ENCODE measurements around the gene KCNS1.

Gene KCNS1

GRCh38 chr20:45103072-45103471 is 2.1 kb upstream of the KCNS1 start:
- Histone ChIP-seq H3K4me3 (ENCODE audit: low read length) (no peak overlapping the region), H3K9ac (ENCODE audit: low read length) (no peak overlapping the region), H3K27me3 (ENCODE audit: control insufficient read depth, insufficient read depth, low read length) (peaks cover 34% of the 10 kb centered on the region), H3K9me3 (ENCODE audit: control insufficient read depth, low read length) (no peaks in the 10 kb centered on the region), H3K36me3 (ENCODE audit: control insufficient read depth, insufficient read depth, low read length) (no peaks in the 10 kb centered on the region), H3K4me1 (ENCODE audit: control insufficient read depth, insufficient read depth, low read length) (peaks cover 3% of the 10 kb centered on the region)

GRCh38 chr20:45101333-45101850 is 465 bp upstream of the KCNS1 start:
- Histone ChIP-seq H3K4me3 (ENCODE audit: low read length) (no peak overlapping the region), H3K4me1 (ENCODE audit: control insufficient read depth, insufficient read depth, low read length) (peaks cover 5% of the 10 kb centered on the region), H3K36me3 (ENCODE audit: control insufficient read depth, insufficient read depth, low read length) (no peaks in the 10 kb centered on the region), H3K27me3 (ENCODE audit: control insufficient read depth, insufficient read depth, low read length) (peaks cover 51% of the 10 kb centered on the region), H3K9me3 (ENCODE audit: control insufficient read depth, low read length) (no peaks in the 10 kb centered on the region), H3K9ac (ENCODE audit: low read length) (no peak overlapping the region)

- no peak overlapping the region for H3K9ac ChIP-seq (ENCODE audit: low read length)
- peaks cover 57% of the 10 kb centered on the region for H3K27me3 ChIP-seq (ENCODE audit: control insufficient read depth, insufficient read depth, low read length)
These were observed 2.7 kb downstream of the KCNS1 start for GRCh38 chr20:45098103-45098773.

GRCh38 chr20:45097485-45098102 is 3.3 kb downstream of the KCNS1 start:
- H3K9ac ChIP-seq (ENCODE audit: low read length): no peak overlapping the region
- H3K4me3 ChIP-seq (ENCODE audit: low read length): no peak overlapping the region
- H3K9me3 ChIP-seq (ENCODE audit: control insufficient read depth, low read length): no peaks in the 10 kb centered on the region
- peaks cover 57% of the 10 kb centered on the region for H3K27me3 ChIP-seq (ENCODE audit: control insufficient read depth, insufficient read depth, low read length)
- H3K36me3 ChIP-seq (ENCODE audit: control insufficient read depth, insufficient read depth, low read length): no peaks in the 10 kb centered on the region
- peaks cover 5% of the 10 kb centered on the region for H3K4me1 ChIP-seq (ENCODE audit: control insufficient read depth, insufficient read depth, low read length)

More at GRCh38 chr20:45098103-45098773, 2.7 kb downstream of the KCNS1 start:
- Histone ChIP-seq H3K4me1 (ENCODE audit: control insufficient read depth, insufficient read depth, low read length) (peaks cover 5% of the 10 kb centered on the region), H3K36me3 (ENCODE audit: control insufficient read depth, insufficient read depth, low read length) (no peaks in the 10 kb centered on the region), H3K4me3 (ENCODE audit: low read length) (no peak overlapping the region), H3K9me3 (ENCODE audit: control insufficient read depth, low read length) (no peaks in the 10 kb centered on the region)

- no peak overlapping the region for H3K9ac ChIP-seq (ENCODE audit: low read length)
- peaks cover 57% of the 10 kb centered on the region for H3K27me3 ChIP-seq (ENCODE audit: control insufficient read depth, insufficient read depth, low read length)
- H3K4me1 ChIP-seq (ENCODE audit: control insufficient read depth, insufficient read depth, low read length): peaks cover 5% of the 10 kb centered on the region
- H3K9me3 ChIP-seq (ENCODE audit: control insufficient read depth, low read length): no peaks in the 10 kb centered on the region
- no peaks in the 10 kb centered on the region for H3K36me3 ChIP-seq (ENCODE audit: control insufficient read depth, insufficient read depth, low read length)
- no peak overlapping the region for H3K4me3 ChIP-seq (ENCODE audit: low read length)
These were observed 4.1 kb downstream of the KCNS1 start for GRCh38 chr20:45096781-45097180.

GRCh38 chr20:45095805-45096238 is 5.1 kb downstream of the KCNS1 start:
- Histone ChIP-seq H3K36me3 (ENCODE audit: control insufficient read depth, insufficient read depth, low read length) (no peaks in the 10 kb centered on the region), H3K4me1 (ENCODE audit: control insufficient read depth, insufficient read depth, low read length) (peaks cover 5% of the 10 kb centered on the region), H3K4me3 (ENCODE audit: low read length) (no peak overlapping the region), H3K27me3 (ENCODE audit: control insufficient read depth, insufficient read depth, low read length) (peaks cover 49% of the 10 kb centered on the region), H3K9me3 (ENCODE audit: control insufficient read depth, low read length) (no peaks in the 10 kb centered on the region), H3K9ac (ENCODE audit: low read length) (no peak overlapping the region)

GRCh38 chr20:45094864-45095574 is 5.9 kb downstream of the KCNS1 start:
- no peak overlapping the region for H3K9ac ChIP-seq (ENCODE audit: low read length)
- H3K27me3 ChIP-seq (ENCODE audit: control insufficient read depth, insufficient read depth, low read length): peaks cover 41% of the 10 kb centered on the region
- H3K36me3 ChIP-seq (ENCODE audit: control insufficient read depth, insufficient read depth, low read length): no peaks in the 10 kb centered on the region
- H3K4me1 ChIP-seq (ENCODE audit: control insufficient read depth, insufficient read depth, low read length): peaks cover 5% of the 10 kb centered on the region
- H3K9me3 ChIP-seq (ENCODE audit: control insufficient read depth, low read length): no peaks in the 10 kb centered on the region
- H3K4me3 ChIP-seq (ENCODE audit: low read length): no peak overlapping the region

- H3K4me1 ChIP-seq (ENCODE audit: control insufficient read depth, insufficient read depth, low read length): peaks cover 5% of the 10 kb centered on the region
- H3K4me3 ChIP-seq (ENCODE audit: low read length): no peak overlapping the region
- H3K9me3 ChIP-seq (ENCODE audit: control insufficient read depth, low read length): no peaks in the 10 kb centered on the region
- peaks cover 34% of the 10 kb centered on the region for H3K27me3 ChIP-seq (ENCODE audit: control insufficient read depth, insufficient read depth, low read length)
- no peaks in the 10 kb centered on the region for H3K36me3 ChIP-seq (ENCODE audit: control insufficient read depth, insufficient read depth, low read length)
- H3K9ac ChIP-seq (ENCODE audit: low read length): no peak overlapping the region
These were observed 6.7 kb downstream of the KCNS1 start for GRCh38 chr20:45094201-45094600.

- peaks cover 21% of the 10 kb centered on the region for H3K27me3 ChIP-seq (ENCODE audit: control insufficient read depth, insufficient read depth, low read length)
- H3K9me3 ChIP-seq (ENCODE audit: control insufficient read depth, low read length): no peaks in the 10 kb centered on the region
- H3K36me3 ChIP-seq (ENCODE audit: control insufficient read depth, insufficient read depth, low read length): no peaks in the 10 kb centered on the region
- H3K4me3 ChIP-seq (ENCODE audit: low read length): no peak overlapping the region
- no peak overlapping the region for H3K9ac ChIP-seq (ENCODE audit: low read length)
- H3K4me1 ChIP-seq (ENCODE audit: control insufficient read depth, insufficient read depth, low read length): peaks cover under 1% of the 10 kb centered on the region
These were observed 8.0 kb downstream of the KCNS1 start for GRCh38 chr20:45092898-45093297.

GRCh38 chr20:45091366-45091765 is 9.6 kb downstream of the KCNS1 start:
- Histone ChIP-seq H3K4me3 (ENCODE audit: low read length) (no peak overlapping the region), H3K27me3 (ENCODE audit: control insufficient read depth, insufficient read depth, low read length) (peaks cover 6% of the 10 kb centered on the region), H3K9ac (ENCODE audit: low read length) (no peak overlapping the region), H3K36me3 (ENCODE audit: control insufficient read depth, insufficient read depth, low read length) (no peaks in the 10 kb centered on the region), H3K9me3 (ENCODE audit: control insufficient read depth, low read length) (no peaks in the 10 kb centered on the region), H3K4me1 (ENCODE audit: control insufficient read depth, insufficient read depth, low read length) (no peaks in the 10 kb centered on the region)

- H3K4me3 ChIP-seq (ENCODE audit: low read length): no peak overlapping the region
- H3K36me3 ChIP-seq (ENCODE audit: control insufficient read depth, insufficient read depth, low read length): no peaks in the 10 kb centered on the region
- no peaks in the 10 kb centered on the region for H3K9me3 ChIP-seq (ENCODE audit: control insufficient read depth, low read length)
- no peak overlapping the region for H3K9ac ChIP-seq (ENCODE audit: low read length)
- no peaks in the 10 kb centered on the region for H3K4me1 ChIP-seq (ENCODE audit: control insufficient read depth, insufficient read depth, low read length)
- H3K27me3 ChIP-seq (ENCODE audit: control insufficient read depth, insufficient read depth, low read length): no peaks in the 10 kb centered on the region
These were observed 10.4 kb downstream of the KCNS1 start for GRCh38 chr20:45090481-45090880.

- Histone ChIP-seq H3K4me1 (ENCODE audit: control insufficient read depth, insufficient read depth, low read length) (no peaks in the 10 kb centered on the region), H3K36me3 (ENCODE audit: control insufficient read depth, insufficient read depth, low read length) (no peaks in the 10 kb centered on the region), H3K27me3 (ENCODE audit: control insufficient read depth, insufficient read depth, low read length) (no peaks in the 10 kb centered on the region), H3K9me3 (ENCODE audit: control insufficient read depth, low read length) (no peaks in the 10 kb centered on the region), H3K4me3 (ENCODE audit: low read length) (no peak overlapping the region), H3K9ac (ENCODE audit: low read length) (no peak overlapping the region)
These were observed 12.7 kb downstream of the KCNS1 start for GRCh38 chr20:45088247-45088646.

Data from mucosa of stomach (tissue), 1 donor.